Measurements from ENCODE around the gene PCDHGC4.

PCDHGC4 gene

DNA sequence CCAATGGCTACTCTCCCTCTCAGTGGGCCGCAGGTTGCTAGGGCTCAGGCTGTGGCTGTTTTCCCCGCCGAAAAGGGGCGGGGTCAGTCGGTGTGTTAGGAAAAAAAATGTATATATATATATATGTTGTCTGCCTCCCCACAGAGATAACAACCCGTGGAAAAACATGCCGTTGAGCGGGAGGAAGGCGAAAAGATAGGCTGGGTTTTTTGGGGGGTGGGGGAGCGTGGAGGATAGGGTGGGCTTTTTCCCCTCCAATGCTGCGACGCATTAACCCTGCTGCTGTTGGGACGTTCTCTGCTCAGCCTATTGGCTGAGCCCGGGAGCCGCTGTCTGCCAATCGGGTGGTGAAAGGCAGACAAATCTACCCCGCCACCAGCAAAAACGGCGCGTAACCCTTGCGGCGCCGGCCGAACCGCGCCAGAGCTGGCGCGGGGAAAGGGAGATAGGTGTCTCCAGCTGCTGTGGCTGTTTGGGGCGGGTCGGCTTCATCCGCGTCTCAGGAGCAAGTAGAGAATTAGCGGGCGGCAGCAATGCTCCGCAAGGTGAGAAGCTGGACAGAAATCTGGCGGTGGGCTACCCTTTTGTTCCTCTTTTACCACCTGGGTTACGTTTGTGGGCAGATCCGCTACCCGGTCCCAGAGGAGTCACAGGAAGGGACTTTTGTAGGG lies at the start of gene PCDHGC4:
Gene PCDHGC4, plus strand, starts transcription at position 390 of the 671 bp plus-strand sequence. Its CDS starts 144 bp downstream, at position 534.
- no peak for DNase-seq

DNA sequence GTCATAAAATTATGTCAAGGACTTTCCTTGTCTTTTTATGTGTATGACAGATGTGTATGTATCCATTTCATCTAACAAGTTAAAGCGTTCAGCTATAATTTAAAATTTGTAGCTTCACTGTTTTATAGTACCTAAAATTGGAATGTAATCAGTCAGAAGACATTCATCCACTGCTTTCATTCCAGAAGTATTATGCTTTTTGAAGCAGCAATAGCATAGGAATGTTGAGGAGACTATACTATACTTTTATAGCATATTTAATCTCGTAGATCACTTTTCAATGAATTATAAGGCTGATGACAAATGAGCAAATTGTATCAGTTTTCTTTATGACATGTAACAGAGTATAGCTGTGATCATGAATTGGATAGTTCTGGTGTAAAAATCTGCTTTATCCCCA lies 47.6 kb upstream of the PCDHGC4 start:
- DNase-seq = no peak

DNA sequence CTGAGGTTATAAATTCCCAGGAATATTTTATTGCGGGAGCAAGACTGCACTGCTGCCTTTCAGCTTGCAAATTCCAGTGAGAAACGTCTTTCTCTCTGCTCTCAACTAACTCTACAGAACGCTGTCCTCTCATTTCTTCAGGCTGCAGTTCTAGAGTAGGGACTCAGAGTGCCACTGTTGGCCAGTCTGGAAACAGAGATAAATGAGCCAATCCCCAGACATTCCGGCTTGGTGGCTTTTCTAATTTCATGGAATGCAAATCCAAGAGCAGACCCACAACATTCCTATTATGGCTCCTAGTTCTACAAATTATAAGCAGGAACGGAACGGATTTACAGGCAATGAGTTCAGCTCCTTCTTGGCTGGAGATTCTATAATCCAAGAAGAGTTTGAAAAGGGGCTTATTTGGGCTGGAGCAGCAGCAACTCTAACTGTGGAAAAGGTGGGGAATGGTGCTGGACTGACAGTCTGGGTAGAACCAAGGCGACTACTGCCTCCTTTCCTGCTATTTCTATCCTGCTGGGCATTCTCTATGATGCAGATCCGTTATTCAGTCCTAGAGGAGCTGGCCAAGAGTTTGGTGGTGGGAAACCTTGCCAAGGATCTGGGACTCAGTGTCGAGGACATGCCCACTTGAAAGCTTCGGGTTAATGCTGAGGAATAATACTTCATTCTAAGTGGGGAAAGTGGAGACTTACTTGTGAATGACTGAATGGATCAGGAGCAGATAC lies 45.3 kb upstream of the PCDHGC4 start:
- DNase-seq = no peak

DNA sequence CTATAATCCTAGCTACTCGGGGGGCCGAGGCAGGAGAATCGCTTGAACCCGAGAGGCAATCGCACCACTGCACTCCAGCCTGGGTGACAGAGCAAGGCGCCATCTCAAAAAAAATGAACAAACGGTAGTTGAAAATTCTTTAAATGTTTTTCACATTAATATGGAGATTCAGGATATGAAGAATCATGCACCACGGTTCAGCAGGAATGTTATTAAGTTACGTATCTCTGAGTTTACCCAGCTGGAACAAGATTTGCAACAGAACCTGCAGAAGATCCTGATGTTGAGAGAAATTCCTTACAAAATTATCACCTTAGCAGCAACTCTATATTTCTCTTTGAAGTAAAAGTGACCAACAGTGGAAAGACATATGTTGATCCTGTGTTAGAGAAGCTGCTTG lies 44.5 kb upstream of the PCDHGC4 start:
- DNase-seq = no peak

DNA sequence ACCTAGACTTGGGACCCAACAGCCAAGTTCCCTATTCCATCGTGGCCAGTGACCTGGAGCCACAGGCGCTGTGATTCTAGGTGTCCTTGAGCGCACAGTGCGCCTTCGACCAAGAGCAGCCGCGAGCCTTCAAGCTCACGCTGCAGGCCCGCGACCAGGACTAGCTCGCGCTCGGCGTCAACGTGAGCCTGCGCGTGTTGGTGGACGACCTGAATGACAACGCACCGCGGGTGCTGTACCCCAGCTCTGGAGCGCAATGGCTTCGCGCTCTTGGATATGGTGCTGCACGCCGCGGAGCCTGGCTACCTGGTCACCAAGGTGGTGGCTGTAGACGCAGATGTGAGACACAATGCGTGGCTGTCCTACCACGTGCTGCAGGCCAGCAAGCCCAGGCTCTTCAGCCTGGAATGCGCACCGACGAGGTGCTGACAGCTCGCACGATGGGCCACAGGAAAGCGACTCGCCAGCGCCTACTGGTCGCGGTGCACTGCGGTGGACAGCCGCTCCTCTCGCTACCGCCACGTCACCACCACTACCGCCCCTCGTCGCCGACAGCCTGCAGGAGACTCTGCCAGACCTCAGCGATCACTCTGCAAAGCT lies 43.2 kb upstream of the PCDHGC4 start:
- no peak for DNase-seq

GRCh38 chr5:141465351-141465750 lies 19.5 kb upstream of the PCDHGC4 start:
- DNase-seq = no peak

GRCh38 chr5:141475625-141476131 lies 9.2 kb upstream of the PCDHGC4 start, which contains the start of gene PCDHGC3:
Gene PCDHGC3, plus strand, starts transcription at chr5:141475966. Its CDS starts 151 bp downstream, at chr5:141476117.
- DNase-seq = peak; percentile 82

GRCh38 chr5:141476132-141476911 lies 8.5 kb upstream of the PCDHGC4 start:
- DNase-seq = peak; percentile 34

DNA sequence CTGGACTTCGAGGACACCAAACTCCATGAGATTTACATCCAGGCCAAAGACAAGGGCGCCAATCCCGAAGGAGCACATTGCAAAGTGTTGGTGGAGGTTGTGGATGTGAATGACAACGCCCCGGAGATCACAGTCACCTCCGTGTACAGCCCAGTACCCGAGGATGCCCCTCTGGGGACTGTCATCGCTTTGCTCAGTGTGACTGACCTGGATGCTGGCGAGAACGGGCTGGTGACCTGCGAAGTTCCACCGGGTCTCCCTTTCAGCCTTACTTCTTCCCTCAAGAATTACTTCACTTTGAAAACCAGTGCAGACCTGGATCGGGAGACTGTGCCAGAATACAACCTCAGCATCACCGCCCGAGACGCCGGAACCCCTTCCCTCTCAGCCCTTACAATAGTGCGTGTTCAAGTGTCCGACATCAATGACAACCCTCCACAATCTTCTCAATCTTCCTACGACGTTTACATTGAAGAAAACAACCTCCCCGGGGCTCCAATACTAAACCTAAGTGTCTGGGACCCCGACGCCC lies 7.7 kb upstream of the PCDHGC4 start:
- no peak for DNase-seq

DNA sequence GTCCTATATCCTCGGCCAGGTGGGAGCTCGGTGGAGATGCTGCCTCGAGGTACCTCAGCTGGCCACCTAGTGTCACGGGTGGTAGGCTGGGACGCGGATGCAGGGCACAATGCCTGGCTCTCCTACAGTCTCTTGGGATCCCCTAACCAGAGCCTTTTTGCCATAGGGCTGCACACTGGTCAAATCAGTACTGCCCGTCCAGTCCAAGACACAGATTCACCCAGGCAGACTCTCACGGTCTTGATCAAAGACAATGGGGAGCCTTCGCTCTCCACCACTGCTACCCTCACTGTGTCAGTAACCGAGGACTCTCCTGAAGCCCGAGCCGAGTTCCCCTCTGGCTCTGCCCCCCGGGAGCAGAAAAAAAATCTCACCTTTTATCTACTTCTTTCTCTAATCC lies 7.0 kb upstream of the PCDHGC4 start:
- DNase-seq = no peak

DNA sequence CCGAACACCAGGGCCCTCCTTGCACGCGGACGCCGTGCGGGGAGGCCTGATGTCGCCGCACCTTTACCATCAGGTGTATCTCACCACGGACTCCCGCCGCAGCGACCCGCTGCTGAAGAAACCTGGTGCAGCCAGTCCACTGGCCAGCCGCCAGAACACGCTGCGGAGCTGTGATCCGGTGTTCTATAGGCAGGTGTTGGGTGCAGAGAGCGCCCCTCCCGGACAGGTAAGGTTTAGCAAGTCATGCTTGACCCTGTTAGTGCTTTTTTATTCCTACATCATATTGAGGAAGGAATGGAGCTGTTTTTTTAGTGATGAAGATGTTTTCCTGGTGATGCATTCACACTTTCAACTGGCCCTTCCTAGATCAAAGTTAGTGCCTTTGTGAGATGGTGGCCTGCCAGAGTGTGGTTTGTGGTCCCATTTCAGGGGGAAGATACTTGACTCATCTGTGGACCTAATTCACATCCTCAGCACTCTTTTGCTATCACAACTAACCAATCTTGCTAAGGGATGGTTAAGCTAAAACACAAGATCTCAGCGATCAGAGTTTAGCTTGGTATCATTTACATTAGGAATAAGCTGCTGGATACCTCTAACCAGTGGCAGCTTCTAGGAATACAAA lies 6.4 kb upstream of the PCDHGC4 start:
- DNase-seq = no peak

GRCh38 chr5:141479776-141480175 lies 5.1 kb upstream of the PCDHGC4 start:
- DNase-seq = peak; percentile 15

DNA sequence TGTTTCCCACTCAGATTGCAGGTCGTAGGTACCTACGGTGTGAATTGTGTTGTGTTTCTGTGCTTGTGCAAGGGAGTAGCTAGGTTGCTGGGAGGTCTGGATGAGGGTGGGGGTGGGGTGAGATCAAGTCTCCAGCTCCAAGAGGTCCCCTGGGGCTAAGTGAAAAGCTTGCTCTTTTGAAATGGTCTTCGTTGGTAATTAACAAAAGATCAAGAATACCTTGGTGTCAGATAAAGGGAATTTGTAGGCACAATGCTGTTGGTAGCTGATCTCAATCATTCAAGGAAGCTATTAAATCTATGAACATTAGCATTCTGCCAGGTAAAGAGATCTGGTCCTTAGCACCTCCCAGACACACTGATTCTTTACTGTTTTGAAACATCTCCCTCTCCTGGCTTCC lies 928 bp upstream of the PCDHGC4 start:
- DNase-seq = no peak

DNA sequence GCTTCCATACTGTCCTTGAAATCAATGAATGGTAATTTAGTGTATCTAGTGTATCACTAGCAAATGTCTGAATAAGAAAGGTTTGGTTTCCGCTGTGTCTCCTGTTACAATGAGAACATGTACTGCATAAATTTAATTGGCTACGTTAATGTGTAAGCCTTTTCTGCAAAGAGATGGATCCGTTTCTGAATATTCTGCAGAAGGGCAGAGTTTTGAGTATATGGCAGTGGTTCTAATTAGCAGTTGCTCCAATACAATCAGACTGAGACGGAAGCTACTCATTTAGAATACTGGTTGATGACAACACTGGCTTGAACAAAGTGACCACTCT lies 555 bp upstream of the PCDHGC4 start:
- DNase-seq = no peak

DNA sequence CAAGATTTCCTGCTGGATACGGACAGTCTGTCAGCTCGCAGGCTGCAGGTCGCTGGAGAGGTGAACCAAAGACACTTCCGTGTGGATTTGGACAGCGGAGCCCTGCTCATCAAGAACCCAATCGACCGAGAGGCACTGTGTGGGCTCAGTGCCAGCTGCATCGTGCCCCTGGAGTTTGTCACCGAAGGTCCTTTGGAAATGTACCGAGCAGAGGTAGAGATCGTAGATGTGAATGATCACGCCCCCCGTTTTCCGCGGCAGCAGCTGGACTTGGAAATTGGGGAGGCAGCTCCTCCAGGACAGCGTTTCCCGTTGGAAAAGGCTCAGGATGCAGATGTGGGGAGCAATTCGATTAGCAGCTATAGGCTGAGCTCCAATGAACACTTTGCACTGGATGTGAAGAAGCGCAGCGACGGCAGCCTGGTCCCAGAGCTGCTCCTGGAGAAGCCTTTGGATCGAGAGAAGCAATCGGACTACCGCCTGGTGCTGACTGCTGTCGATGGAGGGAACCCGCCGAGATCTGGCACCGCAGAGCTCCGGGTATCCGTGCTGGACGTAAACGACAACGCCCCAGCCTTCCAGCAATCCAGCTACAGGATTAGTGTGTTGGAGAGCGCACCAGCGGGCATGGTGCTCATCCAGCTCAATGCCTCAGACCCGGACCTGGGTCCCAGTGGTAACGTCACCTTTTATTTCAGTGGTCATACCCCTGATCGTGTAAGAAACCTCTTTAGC lies 658 bp downstream of the PCDHGC4 start:
- DNase-seq = no peak

DNA sequence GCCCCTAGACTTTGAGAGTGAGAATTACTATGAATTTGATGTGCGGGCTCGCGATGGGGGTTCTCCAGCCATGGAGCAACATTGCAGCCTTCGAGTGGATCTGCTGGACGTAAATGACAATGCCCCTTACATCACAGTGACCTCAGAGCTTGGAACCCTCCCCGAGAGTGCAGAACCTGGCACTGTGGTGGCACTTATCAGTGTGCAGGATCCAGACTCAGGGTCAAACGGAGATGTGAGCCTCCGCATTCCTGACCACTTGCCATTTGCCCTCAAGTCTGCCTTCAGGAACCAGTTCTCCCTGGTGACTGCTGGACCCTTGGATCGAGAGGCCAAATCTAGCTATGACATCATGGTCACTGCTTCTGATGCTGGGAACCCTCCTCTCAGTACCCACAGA lies 1.3 kb downstream of the PCDHGC4 start:
- DNase-seq = no peak

- no peak for DNase-seq
Measured at GRCh38 chr5:141487131-141487530, 2.3 kb downstream of the PCDHGC4 start.

DNA sequence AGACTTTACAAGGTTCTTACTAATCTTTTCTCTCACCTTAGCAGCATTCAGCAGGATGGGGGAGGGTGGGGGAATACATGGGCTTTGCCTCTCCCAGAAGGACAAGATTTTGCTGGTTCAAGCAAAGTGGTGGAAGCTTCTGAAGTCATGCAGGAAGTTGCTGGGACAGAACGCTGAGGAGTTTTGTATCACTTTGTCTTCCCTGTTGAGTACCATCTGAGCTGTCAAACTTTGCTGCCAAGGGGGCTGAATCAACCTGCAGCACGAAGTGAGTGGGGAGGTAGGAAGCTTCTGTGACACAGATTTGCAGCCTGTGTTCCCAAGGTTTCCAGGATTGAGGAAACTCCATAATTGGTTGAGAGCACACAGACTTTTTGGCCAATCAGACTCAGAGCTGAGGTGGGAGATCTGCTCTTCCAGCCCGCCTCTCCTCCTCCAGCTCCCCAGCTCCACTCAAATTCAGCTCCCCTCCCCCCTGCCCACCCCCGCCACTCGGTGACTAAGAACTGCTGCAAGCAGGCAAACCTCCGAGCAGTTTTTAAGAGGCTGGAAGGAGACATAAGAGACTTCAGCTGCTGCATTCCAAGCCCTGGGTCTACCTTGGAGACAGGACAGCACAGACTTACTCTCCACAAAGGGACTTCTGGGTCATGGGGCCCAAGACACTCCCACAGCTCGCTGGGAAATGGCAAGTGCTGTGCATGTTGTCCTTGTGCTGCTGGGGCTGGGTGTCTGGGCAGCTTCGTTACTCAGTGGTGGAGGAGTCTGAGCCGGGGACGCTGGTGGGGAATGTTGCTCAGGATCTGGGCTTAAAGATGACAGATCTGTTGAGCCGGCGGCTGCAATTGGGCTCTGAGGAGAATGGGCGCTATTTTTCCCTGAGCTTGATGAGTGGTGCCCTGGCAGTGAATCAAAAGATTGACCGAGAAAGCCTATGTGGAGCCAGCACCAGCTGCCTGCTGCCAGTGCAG lies 4.0 kb downstream of the PCDHGC4 start, which contains the start of gene PCDHGC5:
Gene PCDHGC5, plus strand, starts transcription at position 491 of the 971 bp plus-strand sequence. Its CDS starts 160 bp downstream, at position 651.
- no peak for DNase-seq

- DNase-seq = no peak
Measured at GRCh38 chr5:141489841-141490240, 5.0 kb downstream of the PCDHGC4 start.

DNA sequence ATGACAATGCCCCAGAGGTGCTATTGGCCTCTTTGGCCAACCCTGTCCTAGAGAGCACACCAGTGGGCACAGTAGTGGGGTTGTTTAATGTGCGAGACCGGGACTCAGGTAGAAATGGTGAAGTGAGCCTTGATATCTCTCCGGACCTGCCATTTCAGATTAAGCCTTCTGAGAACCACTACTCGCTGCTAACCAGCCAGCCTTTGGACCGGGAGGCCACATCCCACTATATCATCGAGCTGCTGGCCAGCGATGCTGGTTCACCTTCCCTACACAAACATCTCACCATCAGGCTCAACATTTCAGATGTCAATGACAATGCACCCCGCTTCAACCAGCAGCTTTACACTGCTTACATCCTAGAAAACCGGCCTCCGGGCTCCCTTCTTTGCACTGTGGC lies 5.4 kb downstream of the PCDHGC4 start:
- DNase-seq = no peak

Data from suppressor macrophage treated with lipopolysaccharide for 4 hours (primary cell).